HepG2 (cell line): ENCODE data around the gene VAC14. TPM values are rescaled to one million over a fixed set of nuclear protein-coding genes. Genes with fewer than 3 reads are reported as not detected.
A peak's percentile ranks its signal among the peaks of the same experiment; 100 is the strongest.

Experiments used
- AKAP8 ChIP-seq: sonication (generic); formaldehyde crosslinking; IDR thresholded peaks from 2 replicates; pipeline ENCODE4 v1.5.1; 2020; ENCODE audit warnings: mild to moderate bottlenecking, missing genetic modification reagents
- ATF6 ChIP-seq: sonication (generic); formaldehyde crosslinking; conservative IDR thresholded peaks from 2 replicates; pipeline ENCODE4 v1.4.0; 2020; ENCODE audit warnings: missing genetic modification reagents
- FOXC1 ChIP-seq: sonication (generic); formaldehyde crosslinking; IDR thresholded peaks from 2 replicates; pipeline ENCODE4 v1.8.0; 2022; ENCODE audit warnings: mild to moderate bottlenecking, missing genetic modification reagents, borderline replicate concordance
- HIC2 ChIP-seq: sonication (generic); formaldehyde crosslinking; IDR thresholded peaks from 2 replicates; pipeline ENCODE4 v1.9.0; 2022; ENCODE audit warnings: low read depth, missing genetic modification reagents
- HNRNPLL ChIP-seq: fragments of 200-400 bp; formaldehyde crosslinking; IDR thresholded peaks from 2 replicates; pipeline ENCODE4 v1.6.1; 2017; ENCODE audit warnings: mild to moderate bottlenecking, low read depth, low read length; ENCODE audit not compliant: poor library complexity, severe bottlenecking
- JARID2 ChIP-seq: sonication (generic); formaldehyde crosslinking; IDR thresholded peaks from 2 replicates; pipeline ENCODE4 v1.8.1; 2023; ENCODE audit warnings: missing genetic modification reagents, inconsistent platforms; ENCODE audit not compliant: insufficient replicate concordance
- KDM3A ChIP-seq: IDR thresholded peaks from 2 replicates; pipeline ENCODE4 v1.6.1; 2018; ENCODE audit warnings: low read depth, missing compliant biosample characterization
- KDM5A ChIP-seq: fragments of 200-600 bp; sonication (generic); IDR thresholded peaks from 2 replicates; pipeline ENCODE4 v1.7.0; 2018; ENCODE audit warnings: antibody characterized with exemption, mild to moderate bottlenecking, low read length, borderline replicate concordance
- MIER3 ChIP-seq: IDR thresholded peaks from 2 replicates; pipeline ENCODE4 v1.6.1; 2016; ENCODE audit warnings: missing compliant biosample characterization, borderline replicate concordance
- NFATC3 ChIP-seq: sonication (generic); formaldehyde crosslinking; IDR thresholded peaks from 2 replicates; pipeline ENCODE4 v1.5.1; 2020; ENCODE audit warnings: mild to moderate bottlenecking, missing genetic modification reagents
- SCMH1 ChIP-seq: sonication (generic); formaldehyde crosslinking; IDR thresholded peaks from 2 replicates; pipeline ENCODE4 v1.9.0; 2021; ENCODE audit warnings: missing genetic modification reagents, mild to moderate bottlenecking, borderline replicate concordance
- SIX1 ChIP-seq: sonication (generic); formaldehyde crosslinking; IDR thresholded peaks from 2 replicates; pipeline ENCODE4 v1.4.0; 2020; ENCODE audit warnings: missing genetic modification reagents, borderline replicate concordance
- XRCC5 ChIP-seq: fragments of 200-400 bp; formaldehyde crosslinking; optimal IDR thresholded peaks from 2 replicates; pipeline ENCODE3; 2017; ENCODE audit warnings: mild to moderate bottlenecking, low read length
- ZNF101 ChIP-seq: sonication (generic); formaldehyde crosslinking; IDR thresholded peaks from 2 replicates; pipeline ENCODE4 v1.4.0; 2020; ENCODE audit warnings: mild to moderate bottlenecking, low read depth, missing genetic modification reagents, borderline replicate concordance
- ZNF44 ChIP-seq: sonication (generic); formaldehyde crosslinking; IDR thresholded peaks from 2 replicates; pipeline ENCODE4 v1.5.1; 2020; ENCODE audit warnings: mild to moderate bottlenecking, missing genetic modification reagents
- ZNF607 ChIP-seq: sonication (generic); formaldehyde crosslinking; IDR thresholded peaks from 2 replicates; pipeline ENCODE4 v1.5.1; 2020; ENCODE audit warnings: missing genetic modification reagents, mild to moderate bottlenecking, borderline replicate concordance
- ZNF710 ChIP-seq: sonication (generic); formaldehyde crosslinking; IDR thresholded peaks from 2 replicates; pipeline ENCODE4 v1.5.0; 2020; ENCODE audit warnings: mild to moderate bottlenecking, missing genetic modification reagents, borderline replicate concordance
- ZNF747 ChIP-seq: sonication (generic); formaldehyde crosslinking; IDR thresholded peaks from 2 replicates; pipeline ENCODE4 v1.8.1; 2023; ENCODE audit warnings: missing genetic modification reagents, mild to moderate bottlenecking, borderline replicate concordance
- polyA plus RNA-seq, 8 experiments: library from polyadenylated mRNA; depleted of rRNA in 3 of 8; stranded (reverse) in 7 of 8; unstranded in 1 of 8; fragments of >200 nt; fragmentation: Illumina TruSeq in 4 of 8; extraction: Trizol in 4 of 8; gene quantifications; 2 replicates each; pipeline versions ENCODE4 v1.2.1 to v1.2.3, GENCODE V29; 2011 to 2016; ENCODE audit warnings: low read depth in 4 of 8, missing spikeins in 1 of 8, mixed read lengths in 1 of 8; ENCODE audit not compliant: insufficient read depth in 1 of 8
- total RNA-seq, 5 experiments: library from RNA; depleted of rRNA; stranded (reverse); fragments of >200 nt; fragmentation: Illumina TruSeq; extraction: Trizol; gene quantifications; 2 replicates each; pipeline ENCODE4 v1.2.3, GENCODE V29; 2016; ENCODE audit warnings: low read depth in 1 of 5
- TF ChIP-seq, protein P1 (sequence below): IDR thresholded peaks from 2 replicates; pipeline ENCODE4 v1.6.1; 2012; ENCODE audit warnings: low read length, improper control_type of control experiment

The VAC14 gene
- total and polyA plus RNA-seq, 2 of the 13 experiments (the other 11 are each of a cell fraction or from before 2014, with no cell fraction given): 23.5 to 24.6 TPM

DNA sequence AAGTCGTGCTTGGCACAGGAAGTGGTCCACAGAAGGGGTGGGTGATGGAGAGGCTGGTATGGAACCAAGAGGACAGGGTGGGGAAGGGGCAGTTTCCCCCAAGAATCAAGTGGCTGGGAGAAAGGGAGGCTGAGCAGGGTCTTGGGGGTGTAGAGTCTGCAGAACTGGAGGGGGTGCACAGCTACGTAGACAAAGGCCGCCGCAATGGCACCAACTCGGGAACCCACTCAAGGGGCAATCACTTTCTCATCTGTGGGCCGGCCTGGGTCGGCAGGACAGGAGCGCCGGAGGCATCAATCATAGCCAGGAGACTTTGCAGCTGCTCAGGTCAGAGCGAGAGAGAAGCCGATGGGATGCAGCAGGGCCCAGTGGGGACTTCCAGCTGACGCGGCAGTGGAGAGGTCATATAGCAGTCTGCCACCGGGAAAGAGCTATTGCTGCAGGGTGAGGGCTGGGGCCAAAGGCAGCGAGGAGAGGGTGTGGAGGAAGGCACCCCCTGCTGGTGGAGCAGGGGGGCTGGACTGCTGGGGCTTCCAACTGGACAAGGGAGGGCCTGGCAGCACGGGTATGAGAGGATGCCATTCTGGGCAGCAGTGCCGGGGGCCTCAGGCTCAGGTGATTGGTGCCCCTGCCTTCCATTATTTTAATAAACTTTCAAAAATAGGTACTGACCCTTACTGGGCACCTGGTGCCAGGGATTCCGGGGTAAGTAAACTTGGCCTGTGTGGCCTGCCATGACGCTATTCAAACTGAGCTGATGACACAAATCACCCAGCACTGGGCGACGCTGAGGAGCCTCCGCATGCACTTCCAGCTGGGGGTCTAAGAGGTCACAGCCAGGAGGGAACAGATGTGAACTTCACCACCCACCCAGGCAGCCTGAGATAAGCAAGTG lies 62.6 kb downstream of the VAC14 start (continued):
- TF ChIP-seq, protein P1, sequence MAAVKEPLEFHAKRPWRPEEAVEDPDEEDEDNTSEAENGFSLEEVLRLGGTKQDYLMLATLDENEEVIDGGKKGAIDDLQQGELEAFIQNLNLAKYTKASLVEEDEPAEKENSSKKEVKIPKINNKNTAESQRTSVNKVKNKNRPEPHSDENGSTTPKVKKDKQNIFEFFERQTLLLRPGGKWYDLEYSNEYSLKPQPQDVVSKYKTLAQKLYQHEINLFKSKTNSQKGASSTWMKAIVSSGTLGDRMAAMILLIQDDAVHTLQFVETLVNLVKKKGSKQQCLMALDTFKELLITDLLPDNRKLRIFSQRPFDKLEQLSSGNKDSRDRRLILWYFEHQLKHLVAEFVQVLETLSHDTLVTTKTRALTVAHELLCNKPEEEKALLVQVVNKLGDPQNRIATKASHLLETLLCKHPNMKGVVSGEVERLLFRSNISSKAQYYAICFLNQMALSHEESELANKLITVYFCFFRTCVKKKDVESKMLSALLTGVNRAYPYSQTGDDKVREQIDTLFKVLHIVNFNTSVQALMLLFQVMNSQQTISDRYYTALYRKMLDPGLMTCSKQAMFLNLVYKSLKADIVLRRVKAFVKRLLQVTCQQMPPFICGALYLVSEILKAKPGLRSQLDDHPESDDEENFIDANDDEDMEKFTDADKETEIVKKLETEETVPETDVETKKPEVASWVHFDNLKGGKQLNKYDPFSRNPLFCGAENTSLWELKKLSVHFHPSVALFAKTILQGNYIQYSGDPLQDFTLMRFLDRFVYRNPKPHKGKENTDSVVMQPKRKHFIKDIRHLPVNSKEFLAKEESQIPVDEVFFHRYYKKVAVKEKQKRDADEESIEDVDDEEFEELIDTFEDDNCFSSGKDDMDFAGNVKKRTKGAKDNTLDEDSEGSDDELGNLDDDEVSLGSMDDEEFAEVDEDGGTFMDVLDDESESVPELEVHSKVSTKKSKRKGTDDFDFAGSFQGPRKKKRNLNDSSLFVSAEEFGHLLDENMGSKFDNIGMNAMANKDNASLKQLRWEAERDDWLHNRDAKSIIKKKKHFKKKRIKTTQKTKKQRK: no peak
- TF ChIP-seq MIER3 (CRISPR knock-in tag) (peak; percentile 72; the same call in 1 of the 2 replicates), ZNF710 (CRISPR knock-in tag) (peak; percentile 26; the same call in 1 of the 2 replicates), HNRNPLL (no peak), FOXC1 (CRISPR knock-in tag) (0 out of 2 replicates have a peak, but pooled peaks have one; percentile 52), ZNF44 (CRISPR knock-in tag) (no peak), KDM3A (CRISPR knock-in tag) (peak; percentile 75; the same call in 1 of the 2 replicates), SIX1 (CRISPR knock-in tag) (no peak), KDM5A (no peak), ZNF747 (CRISPR knock-in tag) (no peak), ATF6 (CRISPR knock-in tag) (no peak), SCMH1 (CRISPR knock-in tag) (no peak), HIC2 (peak; percentile 60; the same call in 1 of the 2 replicates), AKAP8 (CRISPR knock-in tag) (no peak), ZNF607 (no peak; the same call in 1 of the 2 replicates), NFATC3 (CRISPR knock-in tag) (no peak), ZNF101 (CRISPR knock-in tag) (no peak), XRCC5 (peak; percentile 87), JARID2 (CRISPR knock-in tag) (no peak)
